ENCODE results near the gene C6orf15.

C6orf15 gene

DNA sequence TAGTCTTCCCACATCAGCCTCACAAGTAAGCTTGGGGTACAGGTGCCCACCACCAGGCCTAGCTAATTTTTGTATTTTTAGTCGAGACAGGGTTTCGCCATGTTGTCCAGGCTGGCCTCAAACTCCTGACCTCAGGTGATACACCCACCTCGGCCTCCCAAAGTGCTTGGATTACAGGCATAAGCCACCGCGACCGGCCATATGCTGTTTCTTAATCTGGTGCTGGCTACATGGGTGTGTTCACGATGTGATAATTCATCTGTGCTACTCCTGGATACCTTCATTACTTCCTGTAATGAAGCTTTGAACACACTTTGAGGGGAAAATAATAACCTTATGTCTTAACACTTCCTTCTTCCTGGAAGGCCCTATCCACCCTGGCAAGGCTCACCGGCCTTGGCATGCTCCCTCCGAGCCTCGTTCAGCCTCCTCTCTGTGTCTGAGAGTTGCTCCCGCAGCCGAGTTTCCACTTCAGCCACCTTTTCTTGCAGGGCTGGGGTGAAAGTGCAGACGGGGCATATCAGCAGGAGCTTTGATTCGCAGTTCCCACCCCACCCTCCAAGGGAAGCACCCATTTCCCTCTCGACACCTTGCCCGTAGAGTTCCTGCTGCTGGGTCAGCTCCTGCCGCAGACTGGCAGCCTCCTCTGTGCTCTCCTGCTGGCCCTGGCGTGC lies 32.1 kb upstream of the C6orf15 start:
- H3K9ac ChIP-seq (ENCODE audit: low read depth, low read length, poor library complexity) = no peak overlapping the region
- peaks cover 0 to 9% of the 10 kb centered on the region in 2 donors for H3K4me1 ChIP-seq (ENCODE audit: control insufficient read depth in 2 of 2, insufficient read depth in 1 of 2, low read depth in 1 of 2, low read length in 2 of 2)
- H3K14ac ChIP-seq (ENCODE audit: low read length) = no peak overlapping the region
- no peak overlapping the region for H3K4ac ChIP-seq (ENCODE audit: low read length)
- no peak overlapping the region for H2AK5ac ChIP-seq (ENCODE audit: low read depth, low read length)
- H3K4me2 ChIP-seq (ENCODE audit: insufficient read depth, low read length, poor library complexity, severe bottlenecking) = no peak overlapping the region
- H3K79me1 ChIP-seq (ENCODE audit: low read depth, low read length) = no peaks in the 10 kb centered on the region
- no peak overlapping the region for H2AFZ ChIP-seq (ENCODE audit: low read length)
- H4K8ac ChIP-seq (ENCODE audit: low read depth, low read length) = no peak overlapping the region
- no peak overlapping the region for H3K4me3 ChIP-seq (ENCODE audit: low read length in 2 of 2)
- WGBS, 2 donors (ENCODE audit: extremely low coverage in 2 of 2, insufficient read length in 2 of 2, insufficient replicate concordance in 1 of 2) = no CpG with 5 or more reads among the region's 18 CpGs
- H2BK12ac ChIP-seq (ENCODE audit: low read length) = no peak overlapping the region
- H3K23ac ChIP-seq (ENCODE audit: low read depth, low read length, poor library complexity) = peak overlapping the region; percentile 55
- peaks cover 20 to 57% of the 10 kb centered on the region in 2 donors for H3K36me3 ChIP-seq (replicated peaks in 1 of 2; ENCODE audit: control insufficient read depth in 2 of 2, insufficient read depth in 2 of 2, low read length in 2 of 2)
- H3K27me3 ChIP-seq (ENCODE audit: control insufficient read depth in 3 of 3, insufficient read depth in 3 of 3, low read depth in 1 of 3, low read length in 3 of 3) = no peaks in the 10 kb centered on the region
- no peak overlapping the region for H2BK5ac ChIP-seq (ENCODE audit: low read length)
- no peak overlapping the region for H3K18ac ChIP-seq (ENCODE audit: low read length)
- no peak for DNase-seq (ENCODE audit: low spot score)
- no peak overlapping the region for H2BK120ac ChIP-seq (ENCODE audit: low read depth, low read length)
- H3K27ac ChIP-seq (replicated peaks; ENCODE audit: low read length) = no peak overlapping the region
- H4K91ac ChIP-seq (ENCODE audit: low read depth, low read length, poor library complexity) = no peak overlapping the region
- no peak overlapping the region for H2BK15ac ChIP-seq (ENCODE audit: low read length)
- no peaks in the 10 kb centered on the region for H3K9me3 ChIP-seq (replicated peaks in 1 of 2; ENCODE audit: control insufficient read depth in 2 of 2, insufficient read depth in 1 of 2, low read depth in 1 of 2, low read length in 2 of 2)

DNA sequence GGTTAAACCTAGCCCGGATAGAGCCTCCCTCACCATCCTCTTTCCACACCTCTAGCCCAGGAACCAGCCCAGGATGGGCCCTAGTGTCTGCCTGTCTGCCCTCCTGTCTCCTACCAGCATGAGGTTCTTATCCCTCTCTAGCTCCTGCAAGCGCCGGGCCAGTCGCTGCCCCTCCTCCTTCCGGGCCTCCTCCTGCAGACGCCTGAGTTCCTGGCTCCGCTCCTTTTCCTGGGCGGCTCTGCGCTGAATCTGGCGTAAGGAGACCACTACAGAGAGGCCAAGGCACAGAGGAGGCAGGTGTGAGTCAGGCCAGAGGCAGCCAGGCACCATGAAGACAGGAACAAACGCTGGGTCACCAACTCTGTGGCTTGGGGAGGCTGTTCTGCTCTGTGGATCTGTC lies 30.8 kb upstream of the C6orf15 start:
- Histone ChIP-seq H3K4ac (ENCODE audit: low read length) (no peak overlapping the region), H2BK12ac (ENCODE audit: low read length) (no peak overlapping the region), H4K91ac (ENCODE audit: low read depth, low read length, poor library complexity) (no peak overlapping the region), H3K4me3 (ENCODE audit: low read length in 2 of 2) (no peak overlapping the region), H2BK120ac (ENCODE audit: low read depth, low read length) (no peak overlapping the region), H3K14ac (ENCODE audit: low read length) (no peak overlapping the region), H3K9me3 (replicated peaks in 1 of 2; ENCODE audit: control insufficient read depth in 2 of 2, insufficient read depth in 1 of 2, low read depth in 1 of 2, low read length in 2 of 2) (peaks cover 0 to 3% of the 10 kb centered on the region in 2 donors), H3K4me2 (ENCODE audit: insufficient read depth, low read length, poor library complexity, severe bottlenecking) (no peak overlapping the region), H2AK5ac (ENCODE audit: low read depth, low read length) (no peak overlapping the region), H3K36me3 (replicated peaks in 1 of 2; ENCODE audit: control insufficient read depth in 2 of 2, insufficient read depth in 2 of 2, low read length in 2 of 2) (peaks cover 18 to 49% of the 10 kb centered on the region in 2 donors), H2AFZ (ENCODE audit: low read length) (no peak overlapping the region), H4K8ac (ENCODE audit: low read depth, low read length) (no peak overlapping the region), H2BK15ac (ENCODE audit: low read length) (no peak overlapping the region), H3K9ac (ENCODE audit: low read depth, low read length, poor library complexity) (peak overlapping the region; percentile 27), H3K23ac (ENCODE audit: low read depth, low read length, poor library complexity) (peak overlapping the region; percentile 39), H3K4me1 (ENCODE audit: control insufficient read depth in 2 of 2, insufficient read depth in 1 of 2, low read depth in 1 of 2, low read length in 2 of 2) (peaks cover 0 to 13% of the 10 kb centered on the region in 2 donors), H2BK5ac (ENCODE audit: low read length) (no peak overlapping the region), H3K18ac (ENCODE audit: low read length) (peak overlapping the region; percentile 57), H3K27me3 (ENCODE audit: control insufficient read depth in 3 of 3, insufficient read depth in 3 of 3, low read depth in 1 of 3, low read length in 3 of 3) (no peaks in the 10 kb centered on the region), H3K27ac (replicated peaks; ENCODE audit: low read length) (peak overlapping the region; percentile 30), H3K79me1 (ENCODE audit: low read depth, low read length) (no peaks in the 10 kb centered on the region)
- DNase-seq (ENCODE audit: low spot score) = no peak
- WGBS, 2 donors (ENCODE audit: extremely low coverage in 2 of 2, insufficient read length in 2 of 2, insufficient replicate concordance in 1 of 2) = no CpG with 5 or more reads among the region's 11 CpGs

DNA sequence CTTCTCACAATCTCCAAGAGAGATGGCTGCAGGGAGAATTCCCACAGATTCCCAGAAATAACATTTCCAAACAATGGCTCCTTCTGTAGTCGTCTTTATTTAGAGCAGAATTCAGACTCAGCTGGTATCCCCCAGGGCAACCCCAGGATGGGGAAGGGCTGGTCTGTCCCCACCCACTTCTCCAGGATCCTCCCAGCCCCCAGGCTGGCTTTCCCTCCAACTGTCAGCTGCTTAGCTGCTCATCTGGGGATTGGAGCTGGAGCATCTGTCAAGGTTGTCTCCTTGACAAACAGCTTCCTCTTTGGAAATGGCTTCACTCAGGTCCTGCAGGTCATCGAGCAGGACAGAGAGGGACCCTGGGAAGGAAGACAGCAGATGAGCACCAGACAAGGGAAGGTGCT lies 30.0 kb upstream of the C6orf15 start:
- no peaks in the 10 kb centered on the region for H3K79me1 ChIP-seq (ENCODE audit: low read depth, low read length)
- H2BK5ac ChIP-seq (ENCODE audit: low read length) = no peak overlapping the region
- no peak overlapping the region for H3K14ac ChIP-seq (ENCODE audit: low read length)
- no peak overlapping the region for H3K27ac ChIP-seq (replicated peaks; ENCODE audit: low read length)
- H3K4ac ChIP-seq (ENCODE audit: low read length) = no peak overlapping the region
- no peaks in the 10 kb centered on the region for H3K27me3 ChIP-seq (ENCODE audit: control insufficient read depth in 3 of 3, insufficient read depth in 3 of 3, low read depth in 1 of 3, low read length in 3 of 3)
- no CpG with 5 or more reads among the region's 2 CpGs for WGBS, 2 donors (ENCODE audit: extremely low coverage in 2 of 2, insufficient read length in 2 of 2, insufficient replicate concordance in 1 of 2)
- DNase-seq (ENCODE audit: low spot score) = no peak
- no peak overlapping the region for H3K9ac ChIP-seq (ENCODE audit: low read depth, low read length, poor library complexity)
- no peak overlapping the region for H2AFZ ChIP-seq (ENCODE audit: low read length)
- H3K4me1 ChIP-seq (ENCODE audit: control insufficient read depth in 2 of 2, insufficient read depth in 1 of 2, low read depth in 1 of 2, low read length in 2 of 2) = peaks cover 2 to 13% of the 10 kb centered on the region in 2 donors
- no peak overlapping the region for H2AK5ac ChIP-seq (ENCODE audit: low read depth, low read length)
- no peak overlapping the region for H2BK120ac ChIP-seq (ENCODE audit: low read depth, low read length)
- no peak overlapping the region for H3K4me3 ChIP-seq (ENCODE audit: low read length in 2 of 2)
- no peak overlapping the region for H3K18ac ChIP-seq (ENCODE audit: low read length)
- no peak overlapping the region for H2BK15ac ChIP-seq (ENCODE audit: low read length)
- no peak overlapping the region for H2BK12ac ChIP-seq (ENCODE audit: low read length)
- no peak overlapping the region for H3K4me2 ChIP-seq (ENCODE audit: insufficient read depth, low read length, poor library complexity, severe bottlenecking)
- H3K36me3 ChIP-seq (replicated peaks in 1 of 2; ENCODE audit: control insufficient read depth in 2 of 2, insufficient read depth in 2 of 2, low read length in 2 of 2) = peaks cover 15 to 45% of the 10 kb centered on the region in 2 donors
- no peak overlapping the region for H4K8ac ChIP-seq (ENCODE audit: low read depth, low read length)
- no peak overlapping the region for H4K91ac ChIP-seq (ENCODE audit: low read depth, low read length, poor library complexity)
- H3K9me3 ChIP-seq (replicated peaks in 1 of 2; ENCODE audit: control insufficient read depth in 2 of 2, insufficient read depth in 1 of 2, low read depth in 1 of 2, low read length in 2 of 2) = peaks cover 0 to 3% of the 10 kb centered on the region in 2 donors
- H3K23ac ChIP-seq (ENCODE audit: low read depth, low read length, poor library complexity) = no peak overlapping the region

DNA sequence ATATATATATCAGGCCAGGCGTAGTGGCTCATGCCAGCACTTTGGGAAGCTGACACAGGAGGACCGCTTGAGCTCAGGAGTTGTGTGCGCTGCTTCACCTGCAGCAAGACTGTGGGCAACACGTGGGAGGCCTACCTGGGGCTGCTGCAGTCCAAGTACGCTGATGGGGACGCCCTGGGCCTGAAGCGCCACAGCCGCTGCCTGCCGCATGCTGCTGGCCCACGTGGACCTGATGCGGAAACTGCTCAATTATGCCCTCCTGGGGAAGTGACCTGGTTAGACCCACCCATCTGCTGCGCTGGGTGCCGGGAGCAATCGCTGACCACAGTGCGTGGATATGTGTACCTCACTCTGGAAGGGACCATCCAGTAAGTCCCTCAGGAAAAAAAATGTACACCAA lies 28.3 kb upstream of the C6orf15 start:
- no CpG with 5 or more reads among the region's 15 CpGs for WGBS, 2 donors (ENCODE audit: extremely low coverage in 2 of 2, insufficient read length in 2 of 2, insufficient replicate concordance in 1 of 2)
- H2AK5ac ChIP-seq (ENCODE audit: low read depth, low read length) = no peak overlapping the region

More for the DNA sequence above, 28.3 kb upstream of the C6orf15 start:
- no peak overlapping the region for H2AFZ ChIP-seq (ENCODE audit: low read length)
- H3K4ac ChIP-seq (ENCODE audit: low read length) = no peak overlapping the region
- H4K8ac ChIP-seq (ENCODE audit: low read depth, low read length) = no peak overlapping the region
- H4K91ac ChIP-seq (ENCODE audit: low read depth, low read length, poor library complexity) = no peak overlapping the region
- peaks cover 0 to 3% of the 10 kb centered on the region in 2 donors for H3K9me3 ChIP-seq (replicated peaks in 1 of 2; ENCODE audit: control insufficient read depth in 2 of 2, insufficient read depth in 1 of 2, low read depth in 1 of 2, low read length in 2 of 2)
- no peak overlapping the region for H2BK12ac ChIP-seq (ENCODE audit: low read length)
- H3K4me3 ChIP-seq (ENCODE audit: low read length in 2 of 2) = no peak overlapping the region
- H3K9ac ChIP-seq (ENCODE audit: low read depth, low read length, poor library complexity) = no peak overlapping the region
- H3K79me1 ChIP-seq (ENCODE audit: low read depth, low read length) = no peaks in the 10 kb centered on the region
- no peak overlapping the region for H3K4me2 ChIP-seq (ENCODE audit: insufficient read depth, low read length, poor library complexity, severe bottlenecking)
- H3K23ac ChIP-seq (ENCODE audit: low read depth, low read length, poor library complexity) = peak overlapping the region; percentile 10
- H2BK5ac ChIP-seq (ENCODE audit: low read length) = no peak overlapping the region
- no peak overlapping the region for H3K27ac ChIP-seq (replicated peaks; ENCODE audit: low read length)
- peaks cover 15 to 35% of the 10 kb centered on the region in 2 donors for H3K36me3 ChIP-seq (replicated peaks in 1 of 2; ENCODE audit: control insufficient read depth in 2 of 2, insufficient read depth in 2 of 2, low read length in 2 of 2)
- H3K27me3 ChIP-seq (ENCODE audit: control insufficient read depth in 3 of 3, insufficient read depth in 3 of 3, low read depth in 1 of 3, low read length in 3 of 3) = no peaks in the 10 kb centered on the region
- H3K4me1 ChIP-seq (ENCODE audit: control insufficient read depth in 2 of 2, insufficient read depth in 1 of 2, low read depth in 1 of 2, low read length in 2 of 2) = peaks cover 2 to 13% of the 10 kb centered on the region in 2 donors
- no peak overlapping the region for H2BK120ac ChIP-seq (ENCODE audit: low read depth, low read length)
- H2BK15ac ChIP-seq (ENCODE audit: low read length) = no peak overlapping the region
- H3K14ac ChIP-seq (ENCODE audit: low read length) = no peak overlapping the region
- H3K18ac ChIP-seq (ENCODE audit: low read length) = no peak overlapping the region
- no peak for DNase-seq (ENCODE audit: low spot score)

Data from neuronal stem cell (in vitro differentiated cells).